Kidney (tissue), 14 donors: ENCODE data around the gene DACT3. TPM values are rescaled to one million over a fixed set of nuclear protein-coding genes. Genes with fewer than 3 reads are reported as not detected.

Experiments used
- DNase-seq, 5 donors: peaks; one replicate each; pipeline ENCODE4 v3.0.0-alpha.2; 2013 to 2020
- FAIRE-seq: peaks from 2 replicates; lab custom pipeline; 2012; peaks lifted over from hg19 to GRCh38; lab: Jason Lieb, UNC
- H3K27ac ChIP-seq, 2 donors: one replicate each; pipeline ENCODE4 v1.7.0; 2013; ENCODE audit warnings: low read depth in 2 of 2, low read length in 2 of 2, inconsistent platforms in 1 of 2
- H3K27me3 ChIP-seq: one replicate; pipeline ENCODE4 v1.7.1; 2013; ENCODE audit warnings: low read length, inconsistent platforms; ENCODE audit not compliant: control insufficient read depth, insufficient read depth
- H3K36me3 ChIP-seq, 3 donors: one replicate each; pipeline versions ENCODE4 v1.7.0 to v1.7.1; 2013; ENCODE audit warnings: low read length in 3 of 3, control low read depth in 1 of 3, inconsistent platforms in 1 of 3; ENCODE audit not compliant: insufficient read depth in 3 of 3, control insufficient read depth in 2 of 3
- H3K4me1 ChIP-seq, 3 donors: one replicate each; pipeline versions ENCODE4 v1.7.0 to v1.7.1; 2013; ENCODE audit warnings: low read length in 3 of 3, inconsistent platforms in 1 of 3, low read depth in 1 of 3; ENCODE audit not compliant: control insufficient read depth in 2 of 3, insufficient read depth in 2 of 3
- H3K4me3 ChIP-seq, 3 donors: one replicate each; pipeline versions ENCODE4 v1.7.0 to v1.8.1; 2013; ENCODE audit warnings: low read length in 3 of 3, control low read depth in 1 of 3, inconsistent platforms in 1 of 3
- H3K9ac ChIP-seq, 3 donors: one replicate each; pipeline versions ENCODE4 v1.7.0 to v1.7.1; 2013; ENCODE audit warnings: low read length in 3 of 3, control low read depth in 1 of 3, inconsistent platforms in 1 of 3
- H3K9me3 ChIP-seq, 3 donors: one replicate each; pipeline versions ENCODE4 v1.7.0 to v1.7.1; 2013; ENCODE audit warnings: low read length in 3 of 3, control low read depth in 1 of 3, inconsistent platforms in 1 of 3; ENCODE audit not compliant: control insufficient read depth in 2 of 3, insufficient read depth in 1 of 3
- CTCF ChIP-seq: IDR thresholded peaks from 3 replicates; pipeline ENCODE4 v1.5.1; 2012; ENCODE audit warnings: mild to moderate bottlenecking, moderate library complexity, borderline replicate concordance; ENCODE audit not compliant: insufficient read depth; ENCODE audit errors: extremely low read depth
- intact Hi-C: fragments of 100-400 bp; cut with DNase I; formaldehyde crosslinking; loops from one replicate; pipeline ENCODE4 v1.11.1; 2022
- polyA plus RNA-seq: library from polyadenylated mRNA; stranded (reverse); fragments of 350-450 nt; fragmentation: Illumina TruSeq; extraction: RNeasy Lipid Tissue Mini Kit (QIAGEN cat#74804); gene quantifications from one replicate; pipeline ENCODE4 v1.2.3, GENCODE V29; 2014; ENCODE audit warnings: low read depth, low replicate concordance; ENCODE audit not compliant: insufficient read depth
- total RNA-seq: library from RNA; stranded (reverse); fragmentation: NEBNext Ultra II Directional; extraction: Animal tissue kit (Norgen Biotek cat#: 25700); gene quantifications from one replicate; pipeline ENCODE4 v1.2.1, GENCODE V29; 2021
- donor health status: control.
- donor health status: control.
- donor health status: control.
- donor health status: control.
- donor health status: control.
- donor health status: DM: yes; HTN: yes; CAD: no.
- donor health status: Normal renal cell carcinoma (clear cell type).

DACT3 gene
- total and polyA plus RNA-seq, 2 donors from 2014 or later = 5.4 to 10.4 TPM

- no peaks in the 10 kb centered on the region for H3K27me3 ChIP-seq
- H3K9me3 ChIP-seq = no peaks in the 10 kb centered on the region
- intact Hi-C loops = no loop called here
- peaks cover 0 to 31% (median 20%) of the 10 kb centered on the region in 3 donors for H3K4me1 ChIP-seq
- DNase-seq (peak in 1 of 5 donors; percentile 44), FAIRE-seq (no peak)
- no peak overlapping the region for H3K27ac ChIP-seq
- H3K36me3 ChIP-seq = peaks cover 0 to 40% (median 21%) of the 10 kb centered on the region in 3 donors
- no peak overlapping the region for H3K9ac ChIP-seq
- no peak for TF ChIP-seq CTCF
- no peak overlapping the region for H3K4me3 ChIP-seq
These were observed 55.0 kb downstream of the DACT3 start for GRCh38 chr19:46606019-46606418.

- intact Hi-C loops = no loop called here
- no peaks in the 10 kb centered on the region for H3K27me3 ChIP-seq
- no peaks in the 10 kb centered on the region for H3K9me3 ChIP-seq
- H3K9ac ChIP-seq = peak overlapping the region in 1 of 3 donors; percentile 19
- FAIRE-seq = no peak
- no peak for TF ChIP-seq CTCF
- no peak overlapping the region for H3K27ac ChIP-seq
- peaks cover 0 to 30% (median 20%) of the 10 kb centered on the region in 3 donors for H3K4me1 ChIP-seq
- DNase-seq = peak in 1 of 5 donors; percentile 56
- peaks cover 0 to 40% (median 21%) of the 10 kb centered on the region in 3 donors for H3K36me3 ChIP-seq
- H3K4me3 ChIP-seq = peak overlapping the region in 1 of 3 donors; percentile 17
These were observed 55.6 kb downstream of the DACT3 start for GRCh38 chr19:46605356-46605821.

- H3K4me1 ChIP-seq = peaks cover 0 to 32% (median 20%) of the 10 kb centered on the region in 3 donors
- peaks cover 0 to 40% (median 21%) of the 10 kb centered on the region in 3 donors for H3K36me3 ChIP-seq
- H3K9me3 ChIP-seq = no peaks in the 10 kb centered on the region
- no peaks in the 10 kb centered on the region for H3K27me3 ChIP-seq
- H3K4me3 ChIP-seq = peak overlapping the region in 1 of 3 donors; percentile 17
- FAIRE-seq = no peak
- TF ChIP-seq CTCF = no peak
- DNase-seq = peak in 1 of 5 donors; percentile 61
- H3K27ac ChIP-seq = no peak overlapping the region
- peak overlapping the region in 1 of 3 donors; percentile 19 for H3K9ac ChIP-seq
- intact Hi-C loops = no loop called here
These were observed 56.1 kb downstream of the DACT3 start for GRCh38 chr19:46604781-46605355.
